NCI-H1105 (cell line): ENCODE measurements around the gene LSM10.
A peak's percentile ranks its signal among the peaks of the same experiment; 100 is the strongest.

Experiments used
- DNase-seq: peaks from one replicate; lab custom pipeline; 2025; lab: John Stamatoyannopoulos, UW

LSM10 gene

DNA sequence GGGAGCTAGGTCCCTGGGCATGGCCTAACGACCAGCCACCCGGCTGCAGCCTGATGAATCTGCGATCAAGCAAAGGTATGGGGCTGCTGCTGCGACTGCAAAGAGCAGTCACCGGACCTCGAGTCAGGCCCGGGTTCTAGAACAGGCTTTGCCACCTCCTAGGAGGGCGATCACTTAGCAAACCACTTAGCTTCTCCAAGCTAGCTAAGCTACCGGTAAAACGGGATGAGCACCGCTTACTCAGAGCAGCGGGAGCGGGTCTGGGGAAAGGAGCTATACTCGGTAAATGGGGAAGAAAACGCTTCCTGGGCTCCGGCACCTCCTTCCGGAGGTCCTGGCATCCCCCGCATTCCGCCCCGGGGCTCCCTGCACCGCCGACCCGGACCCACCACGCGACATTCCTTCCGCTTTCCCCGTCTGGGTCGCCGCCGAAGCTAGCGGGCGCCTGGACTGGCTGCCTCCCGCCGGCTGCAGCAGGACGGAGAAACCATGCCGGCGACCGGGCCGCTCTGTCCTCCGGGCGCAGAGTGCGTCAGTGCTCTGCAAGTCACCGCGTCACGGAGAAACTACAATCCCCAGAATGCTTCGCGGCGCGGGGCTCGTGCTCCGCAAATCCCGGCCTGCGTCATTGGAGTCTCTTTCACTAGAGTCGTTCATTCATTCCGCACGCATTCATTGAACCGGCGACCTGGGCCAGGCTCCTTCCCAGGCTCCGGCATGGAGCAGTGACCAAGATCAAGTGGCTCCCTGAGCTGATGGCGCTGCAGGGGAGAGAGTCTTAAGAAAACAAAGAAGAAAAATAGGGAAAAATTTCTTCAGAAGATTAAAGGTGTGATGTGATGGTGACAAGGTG is at the start of gene LSM10:
Gene LSM10, minus strand, starts transcription at position 531 of the 853 bp plus-strand sequence. CDS start 3,779 bp downstream, outside the sequence.
- DNase-seq, result peak; percentile 92

- no peak for DNase-seq
Observed at GRCh38 chr1:36447450-36447849, 49.7 kb upstream of the LSM10 start.

DNA sequence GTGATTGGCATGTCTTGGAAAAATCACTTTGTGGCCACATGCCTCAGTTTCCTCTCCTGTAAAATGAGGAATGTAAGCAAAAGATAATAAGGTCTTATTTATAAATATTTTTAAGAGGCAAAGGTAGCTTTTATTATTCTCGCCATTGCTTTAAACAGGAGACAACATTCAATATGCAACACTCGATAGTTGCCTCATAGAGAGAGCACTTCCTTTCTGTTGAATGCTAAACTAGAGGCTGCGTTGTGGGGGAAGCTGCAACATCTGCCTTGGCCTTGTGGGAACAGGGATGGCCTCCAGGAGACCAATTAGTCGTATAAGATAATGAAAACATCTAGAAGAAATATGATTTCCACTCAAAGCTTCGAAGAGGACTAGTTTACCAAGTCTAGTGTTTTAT is 49.0 kb upstream of the LSM10 start:
- DNase-seq, result no peak

DNA sequence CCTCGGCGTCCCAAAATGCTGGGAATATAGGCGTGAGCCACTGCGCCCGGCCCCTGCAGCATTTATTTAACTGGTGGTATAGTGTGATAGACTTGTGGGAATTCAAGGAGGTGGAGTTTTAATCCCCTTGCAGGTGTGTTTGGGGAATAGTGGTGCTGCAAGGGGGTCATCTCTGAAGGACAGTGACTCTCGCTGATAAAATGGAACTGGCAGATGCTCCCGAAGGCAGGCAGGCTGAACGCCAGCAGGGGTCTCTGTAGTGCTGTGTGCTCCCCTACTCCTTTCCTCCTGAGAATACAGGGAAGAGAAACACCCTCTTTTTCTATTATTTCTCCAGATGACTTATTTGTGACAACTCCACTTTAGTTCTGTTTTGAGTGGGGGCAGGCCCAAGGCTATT is 48.6 kb upstream of the LSM10 start:
- DNase-seq, result no peak

- no peak for DNase-seq
Observed at GRCh38 chr1:36443297-36443696, 45.6 kb upstream of the LSM10 start.

GRCh38 chr1:36442337-36442736 is 44.6 kb upstream of the LSM10 start:
- no peak for DNase-seq

GRCh38 chr1:36440646-36441045 is 42.9 kb upstream of the LSM10 start:
- DNase-seq, result no peak

DNA sequence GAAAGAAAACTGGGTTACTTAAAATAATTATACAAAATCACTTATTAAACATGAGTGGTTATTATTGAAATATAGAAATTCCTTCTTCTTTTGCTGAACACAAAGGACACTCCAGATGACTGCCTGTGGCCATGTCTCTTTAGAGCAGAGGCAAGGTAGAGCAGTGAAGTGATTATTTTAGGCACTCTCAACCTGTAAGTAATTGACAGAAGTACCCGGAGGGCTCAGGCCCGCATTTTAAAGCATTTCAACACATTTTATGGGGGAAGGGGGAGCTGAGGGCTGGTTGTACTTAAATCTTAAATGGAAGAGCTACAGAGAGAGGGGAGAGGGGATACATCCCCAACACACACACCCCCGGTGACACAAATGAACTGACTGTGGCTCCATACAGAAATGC is 42.3 kb upstream of the LSM10 start:
- no peak for DNase-seq

- no peak for DNase-seq
Observed at GRCh38 chr1:36438715-36439114, 41.0 kb upstream of the LSM10 start.

- no peak for DNase-seq
Observed at GRCh38 chr1:36436821-36437220, 39.1 kb upstream of the LSM10 start.

- no peak for DNase-seq
Observed at GRCh38 chr1:36433102-36433501, 35.4 kb upstream of the LSM10 start.

DNA sequence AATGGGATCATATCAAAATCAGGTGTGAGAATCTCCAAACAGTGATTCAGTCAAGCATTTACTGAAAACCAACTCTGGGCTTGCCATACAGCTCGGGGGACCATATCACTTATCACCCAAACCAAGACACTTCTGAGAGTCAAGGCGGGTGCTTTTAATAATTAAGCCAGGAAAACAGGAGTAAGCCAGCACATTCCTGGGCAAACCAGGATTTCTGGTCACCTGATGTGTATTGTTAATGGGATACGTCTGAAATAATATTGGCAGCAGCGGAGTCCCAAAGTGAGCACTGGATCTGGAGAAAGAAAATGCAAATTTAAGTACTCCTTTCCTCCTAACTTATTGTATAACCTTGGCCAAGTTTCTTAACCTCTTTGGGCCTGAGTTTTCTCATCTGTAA is 34.9 kb upstream of the LSM10 start:
- no peak for DNase-seq

GRCh38 chr1:36425791-36426190 is 28.1 kb upstream of the LSM10 start:
- DNase-seq, result no peak

DNA sequence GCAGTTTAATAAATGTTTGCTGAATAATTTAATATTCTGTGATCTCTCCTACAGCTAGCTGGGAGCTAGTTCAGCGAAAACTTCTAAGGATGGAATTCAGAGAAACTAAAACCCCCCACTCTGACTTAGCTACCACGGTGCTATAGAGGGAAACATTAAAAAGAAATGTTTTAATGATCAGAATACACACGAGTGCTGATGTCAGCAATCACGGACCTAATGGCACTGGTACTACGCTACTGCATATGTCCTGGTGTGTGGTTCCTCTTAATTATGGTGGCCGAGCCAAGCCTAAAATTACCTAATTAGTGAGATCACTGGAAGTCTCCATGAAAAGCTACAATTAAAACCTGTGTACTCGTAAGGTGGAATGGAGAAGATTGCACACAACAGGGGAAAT is 23.9 kb upstream of the LSM10 start:
- DNase-seq, result no peak

DNA sequence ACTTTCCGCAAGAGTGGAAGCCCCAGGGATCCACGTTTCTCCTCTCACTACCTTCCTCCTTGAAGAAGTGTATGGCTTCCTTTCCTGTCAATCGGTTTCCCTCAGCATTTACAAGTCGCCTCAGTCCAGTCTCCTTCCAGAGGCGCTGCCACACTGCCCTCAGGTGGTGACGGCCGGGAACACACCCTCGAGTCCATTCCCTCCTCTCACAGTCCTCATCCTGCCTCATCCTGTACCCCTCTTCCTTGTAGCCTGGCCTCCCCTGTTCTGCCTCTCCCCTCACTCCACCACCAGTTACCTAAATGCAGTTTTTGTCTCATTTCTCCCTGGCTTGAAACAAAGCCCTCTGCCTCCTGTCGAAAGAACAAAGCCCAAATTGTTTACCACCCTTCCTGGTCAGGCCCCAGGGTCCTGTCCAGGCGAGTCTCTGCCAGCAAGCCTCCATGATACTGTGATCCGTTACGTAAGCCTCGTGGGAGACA is 23.2 kb upstream of the LSM10 start:
- DNase-seq, result peak; percentile 70

GRCh38 chr1:36420409-36420808 is 22.7 kb upstream of the LSM10 start:
- no peak for DNase-seq

DNA sequence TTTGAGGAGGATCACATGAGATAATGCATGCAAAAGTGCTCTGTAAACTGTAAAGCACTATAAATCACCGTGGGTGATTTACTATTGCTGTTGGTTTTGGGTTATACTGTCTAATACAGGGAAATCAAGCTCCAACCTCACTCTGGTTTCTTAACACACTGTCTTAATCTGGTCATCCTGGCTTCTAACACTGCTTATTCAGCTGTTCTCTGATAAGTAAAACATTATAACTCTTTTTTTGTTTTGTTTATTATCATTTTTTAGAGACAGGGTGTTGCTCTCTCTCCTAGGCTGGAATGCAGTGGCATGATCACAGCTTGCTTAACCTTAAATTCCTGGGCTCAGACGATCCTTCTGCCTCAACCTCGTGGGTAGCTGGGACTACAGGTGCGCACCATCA is 21.9 kb upstream of the LSM10 start:
- DNase-seq, result no peak

DNA sequence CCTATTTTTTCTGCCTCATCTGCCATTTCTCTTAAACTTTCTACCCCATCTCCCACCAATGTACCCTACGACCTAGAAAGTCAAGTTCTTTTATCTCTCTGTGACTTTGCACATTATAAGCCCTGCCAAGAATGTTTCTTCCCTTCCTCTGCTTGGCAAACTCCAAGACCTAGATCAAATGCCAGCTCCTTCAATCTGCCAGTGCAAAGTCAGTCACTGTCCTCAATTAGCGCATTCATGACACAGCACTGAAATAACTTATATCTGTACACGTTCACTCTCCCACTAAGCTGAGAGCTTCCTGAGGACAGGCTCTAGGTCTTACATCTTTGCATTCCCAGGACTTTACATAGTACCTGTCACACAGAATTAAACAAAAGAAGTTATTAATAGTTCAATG is 21.4 kb upstream of the LSM10 start:
- no peak for DNase-seq

- DNase-seq, result no peak
Observed at GRCh38 chr1:36417931-36418330, 20.2 kb upstream of the LSM10 start.

DNA sequence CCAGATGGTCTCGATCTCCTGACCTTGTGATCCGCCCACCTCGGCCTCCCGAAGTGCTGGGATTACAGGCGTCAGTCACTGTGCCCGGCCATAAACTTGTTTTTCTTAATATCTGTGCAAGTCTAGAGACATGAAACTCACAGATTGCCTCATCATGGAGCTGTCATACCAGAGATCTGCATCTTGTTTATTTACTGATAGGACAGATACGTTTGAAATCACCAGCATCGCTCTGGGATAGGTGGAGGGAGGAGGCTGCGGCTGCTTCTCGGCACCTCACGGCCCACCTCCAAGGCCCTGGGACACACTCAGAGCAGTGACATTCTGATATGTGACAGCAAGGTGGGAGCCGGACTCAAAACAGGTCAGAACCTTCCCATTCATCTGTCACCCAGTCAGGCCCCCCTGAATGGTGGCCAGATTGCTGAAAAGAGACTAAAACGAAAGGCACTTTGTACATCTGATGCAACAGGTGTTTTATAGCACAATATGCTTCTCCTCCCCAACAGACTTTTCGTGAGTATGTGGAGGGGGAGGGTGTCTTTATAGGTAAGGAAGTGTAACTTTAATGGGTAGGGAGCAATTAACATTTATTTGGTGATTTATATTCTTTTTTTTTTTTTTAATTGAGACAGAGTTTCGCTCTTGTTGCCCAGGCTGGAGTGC is 18.1 kb upstream of the LSM10 start:
- no peak for DNase-seq

DNA sequence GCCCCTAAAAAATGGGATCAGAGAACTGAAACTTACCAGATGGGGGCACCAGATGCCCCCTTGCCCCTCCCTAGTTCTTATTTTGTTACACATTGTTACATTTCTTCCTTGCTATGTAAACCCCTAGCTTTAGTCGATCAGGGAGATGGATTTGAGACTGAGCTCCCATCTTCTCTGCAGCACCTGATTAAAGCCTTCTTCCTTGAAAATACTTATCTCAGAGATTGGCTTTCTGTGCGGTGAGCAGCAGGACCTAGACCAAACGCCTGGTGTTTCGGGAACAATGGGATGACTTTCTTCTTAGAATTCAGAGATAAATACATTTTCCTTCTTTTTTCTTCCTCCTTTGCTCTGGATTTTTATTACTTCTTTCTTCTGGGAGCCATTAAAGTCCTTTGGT is 16.7 kb upstream of the LSM10 start:
- DNase-seq, result no peak

GRCh38 chr1:36411674-36412648 is 14.3 kb upstream of the LSM10 start:
- DNase-seq, result no peak
